Activated naive CD8-positive, alpha-beta T cell (primary cell): ENCODE data around the gene TMED1.

Experiments
- H3K27ac Mint-ChIP-seq: one replicate; pipeline ENCODE4 v1.8.0; 2021; ENCODE audit warnings: mixed read lengths
- H3K27me3 Mint-ChIP-seq: one replicate; pipeline ENCODE4 v1.8.0; 2021; ENCODE audit warnings: mixed read lengths
- H3K36me3 Mint-ChIP-seq: one replicate; pipeline ENCODE4 v1.8.0; 2021; ENCODE audit warnings: mixed read lengths
- H3K4me1 Mint-ChIP-seq: one replicate; pipeline ENCODE4 v1.8.0; 2021; ENCODE audit warnings: low read depth, mixed read lengths
- H3K4me3 Mint-ChIP-seq: one replicate; pipeline ENCODE4 v1.8.0; 2021; ENCODE audit warnings: mild to moderate bottlenecking, mixed read lengths
- H3K9me3 Mint-ChIP-seq: one replicate; pipeline ENCODE4 v1.8.0; 2021; ENCODE audit warnings: low read depth, mixed read lengths

The TMED1 gene

GRCh38 chr19:10830370-10830769 is 5.6 kb downstream of the TMED1 start:
- no peak overlapping the region for H3K4me3 Mint-ChIP-seq
- no peaks in the 10 kb centered on the region for H3K9me3 Mint-ChIP-seq
- H3K36me3 Mint-ChIP-seq, result peaks cover under 1% of the 10 kb centered on the region
- peaks cover under 1% of the 10 kb centered on the region for H3K4me1 Mint-ChIP-seq
- H3K27me3 Mint-ChIP-seq, result no peaks in the 10 kb centered on the region
- no peak overlapping the region for H3K27ac Mint-ChIP-seq

- no peaks in the 10 kb centered on the region for H3K4me1 Mint-ChIP-seq
- H3K4me3 Mint-ChIP-seq, result no peak overlapping the region
- H3K27me3 Mint-ChIP-seq, result no peaks in the 10 kb centered on the region
- no peaks in the 10 kb centered on the region for H3K9me3 Mint-ChIP-seq
- no peak overlapping the region for H3K27ac Mint-ChIP-seq
- H3K36me3 Mint-ChIP-seq, result no peaks in the 10 kb centered on the region
Observed at GRCh38 chr19:10829967-10830366, 6.0 kb downstream of the TMED1 start.

GRCh38 chr19:10828981-10829821 is 6.8 kb downstream of the TMED1 start:
- Mint-ChIP-seq H3K9me3 (no peaks in the 10 kb centered on the region), H3K27me3 (no peaks in the 10 kb centered on the region), H3K4me3 (no peak overlapping the region), H3K36me3 (no peaks in the 10 kb centered on the region), H3K4me1 (no peaks in the 10 kb centered on the region), H3K27ac (no peak overlapping the region)

- Mint-ChIP-seq H3K36me3 (no peaks in the 10 kb centered on the region), H3K9me3 (no peaks in the 10 kb centered on the region), H3K27ac (no peak overlapping the region), H3K4me1 (no peaks in the 10 kb centered on the region), H3K27me3 (no peaks in the 10 kb centered on the region), H3K4me3 (no peak overlapping the region)
Observed at GRCh38 chr19:10826846-10827245, 9.2 kb downstream of the TMED1 start.

- Mint-ChIP-seq H3K27me3 (no peaks in the 10 kb centered on the region), H3K36me3 (no peaks in the 10 kb centered on the region), H3K4me3 (no peak overlapping the region), H3K27ac (no peak overlapping the region), H3K4me1 (no peaks in the 10 kb centered on the region), H3K9me3 (no peaks in the 10 kb centered on the region)
Observed at GRCh38 chr19:10826231-10826630, 9.8 kb downstream of the TMED1 start.

- no peak overlapping the region for H3K4me3 Mint-ChIP-seq
- no peaks in the 10 kb centered on the region for H3K9me3 Mint-ChIP-seq
- no peaks in the 10 kb centered on the region for H3K4me1 Mint-ChIP-seq
- peaks cover 9% of the 10 kb centered on the region for H3K36me3 Mint-ChIP-seq
- no peak overlapping the region for H3K27ac Mint-ChIP-seq
- H3K27me3 Mint-ChIP-seq, result no peaks in the 10 kb centered on the region
Observed at GRCh38 chr19:10823690-10824089, 12.3 kb downstream of the TMED1 start.

GRCh38 chr19:10820173-10820572 is 15.8 kb downstream of the TMED1 start:
- Mint-ChIP-seq H3K9me3 (no peaks in the 10 kb centered on the region), H3K27ac (peak overlapping the region; percentile 18), H3K27me3 (no peaks in the 10 kb centered on the region), H3K4me1 (no peaks in the 10 kb centered on the region), H3K36me3 (peaks cover 9% of the 10 kb centered on the region), H3K4me3 (no peak overlapping the region)

- Mint-ChIP-seq H3K4me3 (no peak overlapping the region), H3K27ac (peak overlapping the region; percentile 70), H3K4me1 (no peaks in the 10 kb centered on the region), H3K9me3 (no peaks in the 10 kb centered on the region), H3K27me3 (no peaks in the 10 kb centered on the region), H3K36me3 (peaks cover 9% of the 10 kb centered on the region)
Observed at GRCh38 chr19:10819124-10820060, 16.6 kb downstream of the TMED1 start.

- Mint-ChIP-seq H3K36me3 (peaks cover 9% of the 10 kb centered on the region), H3K9me3 (no peaks in the 10 kb centered on the region), H3K27ac (no peak overlapping the region)
Observed at GRCh38 chr19:10818301-10819123, 17.5 kb downstream of the TMED1 start.

GRCh38 chr19:10817291-10818038 is 18.5 kb downstream of the TMED1 start:
- H3K27me3 Mint-ChIP-seq, result no peaks in the 10 kb centered on the region
- H3K9me3 Mint-ChIP-seq, result no peaks in the 10 kb centered on the region
- peaks cover 9% of the 10 kb centered on the region for H3K36me3 Mint-ChIP-seq
- no peak overlapping the region for H3K4me3 Mint-ChIP-seq
- H3K4me1 Mint-ChIP-seq, result peaks cover 5% of the 10 kb centered on the region
- no peak overlapping the region for H3K27ac Mint-ChIP-seq

More at GRCh38 chr19:10818301-10819123, 17.5 kb downstream of the TMED1 start:
- H3K4me1 Mint-ChIP-seq, result no peaks in the 10 kb centered on the region
- H3K4me3 Mint-ChIP-seq, result no peak overlapping the region
- H3K27me3 Mint-ChIP-seq, result no peaks in the 10 kb centered on the region

- no peak overlapping the region for H3K27ac Mint-ChIP-seq
- no peaks in the 10 kb centered on the region for H3K9me3 Mint-ChIP-seq
- peaks cover 5% of the 10 kb centered on the region for H3K4me1 Mint-ChIP-seq
- no peak overlapping the region for H3K4me3 Mint-ChIP-seq
- H3K27me3 Mint-ChIP-seq, result no peaks in the 10 kb centered on the region
- peaks cover 9% of the 10 kb centered on the region for H3K36me3 Mint-ChIP-seq
Observed at GRCh38 chr19:10816691-10817090, 19.3 kb downstream of the TMED1 start.

- no peaks in the 10 kb centered on the region for H3K27me3 Mint-ChIP-seq
- peak overlapping the region; percentile 41 for H3K27ac Mint-ChIP-seq
- no peaks in the 10 kb centered on the region for H3K9me3 Mint-ChIP-seq
- peaks cover 5% of the 10 kb centered on the region for H3K4me1 Mint-ChIP-seq
- peaks cover 8% of the 10 kb centered on the region for H3K36me3 Mint-ChIP-seq
- H3K4me3 Mint-ChIP-seq, result no peak overlapping the region
Observed at GRCh38 chr19:10815969-10816644, 19.9 kb downstream of the TMED1 start.

GRCh38 chr19:10815007-10815536 is 20.9 kb downstream of the TMED1 start:
- Mint-ChIP-seq H3K4me3 (no peak overlapping the region), H3K36me3 (peaks cover 2% of the 10 kb centered on the region), H3K27ac (no peak overlapping the region), H3K27me3 (no peaks in the 10 kb centered on the region), H3K9me3 (no peaks in the 10 kb centered on the region), H3K4me1 (peaks cover 5% of the 10 kb centered on the region)
